GM12878 (cell line): ENCODE data around the gene PTPRN2. TPM values are rescaled to one million over a fixed set of nuclear protein-coding genes. Genes with fewer than 3 reads are reported as not detected.
A peak's percentile ranks its signal among the peaks of the same experiment; 100 is the strongest.

Experiments used
- ATAC-seq: fragments of 200-7000 bp; cut with Tn5 transposase; 3 replicates; pipeline ENCODE4 v1.9.1; 2020; ENCODE audit warnings: mild to moderate bottlenecking, moderate library complexity
- BruUV-seq: library from RNA; stranded (reverse); fragments of 400-500 nt; replicated peaks from 2 replicates; lab custom pipeline; 2021; lab: Mats Ljungman, UMichigan
- CTCF ChIA-PET: fragments of 300-600 bp; sonication (Branson Sonifier 250); formaldehyde crosslinking; extraction: SDS; loops from one replicate; lab custom pipeline; 2021; ENCODE audit warnings: inconsistent platforms; lab: Yijun Ruan, JAX
- POLR2A ChIA-PET: fragments of 350-600 bp; formaldehyde crosslinking; extraction: SDS; loops from one replicate; lab custom pipeline; 2021; ENCODE audit warnings: inconsistent platforms; lab: Charles Lee
- RAD21 ChIA-PET: fragments of 300-600 bp; sonication (Branson Sonifier 250); formaldehyde crosslinking; loops from one replicate; lab custom pipeline; 2023; ENCODE audit warnings: antibody characterized with exemption; ENCODE audit not compliant: unreplicated experiment; lab: Charles Lee
- SMC1A ChIA-PET: fragments of 300-600 bp; sonication (Branson Sonifier 250); formaldehyde crosslinking; loops from one replicate; lab custom pipeline; 2023; ENCODE audit not compliant: unreplicated experiment, uncharacterized antibody; lab: Charles Lee
- DNase-seq: peaks from one replicate; pipeline ENCODE4 v3.0.0-alpha.2; 2011; ENCODE audit warnings: low read depth, low spot score
- FAIRE-seq: peaks from 3 replicates; lab custom pipeline; 2011; peaks lifted over from hg19 to GRCh38; lab: Jason Lieb, UNC
- H2AFZ ChIP-seq: 2 replicates; pipeline ENCODE4 v1.6.0; 2011; ENCODE audit warnings: low read depth, low read length, control low read depth; ENCODE audit not compliant: control insufficient read depth
- H3K27ac ChIP-seq: 2 replicates; pipeline ENCODE4 v1.5.1; 2011; ENCODE audit warnings: control low read depth; ENCODE audit not compliant: control insufficient read depth, insufficient read depth
- H3K27me3 ChIP-seq, 2 experiments: replicated peaks in 1 of 2; 2 replicates each; pipeline versions ENCODE4 v1.6.0 to v1.6.1; 2011; ENCODE audit warnings: low read length in 1 of 2; ENCODE audit not compliant: control insufficient read depth in 2 of 2, insufficient read depth in 2 of 2
- H3K36me3 ChIP-seq, 2 experiments: 2 replicates each; pipeline ENCODE4 v1.5.1; 2011; ENCODE audit warnings: low read length in 1 of 2; ENCODE audit not compliant: control insufficient read depth in 2 of 2, insufficient read depth in 2 of 2
- H3K4me1 ChIP-seq: 2 replicates; pipeline ENCODE4 v1.6.1; 2011; ENCODE audit warnings: mild to moderate bottlenecking, low read length, moderate library complexity, mixed read lengths; ENCODE audit not compliant: control insufficient read depth, insufficient read depth
- H3K4me2 ChIP-seq: 2 replicates; pipeline ENCODE4 v1.6.0; 2011; ENCODE audit warnings: control low read depth; ENCODE audit not compliant: control insufficient read depth, insufficient read depth
- H3K4me3 ChIP-seq: fragments of 200-600 bp; sonication (generic); 2 replicates; pipeline ENCODE4 v1.5.1; 2016
- H3K79me2 ChIP-seq: 2 replicates; pipeline ENCODE4 v1.6.0; 2011; ENCODE audit warnings: low read length; ENCODE audit not compliant: control insufficient read depth, insufficient read depth
- H3K9ac ChIP-seq: 2 replicates; pipeline ENCODE4 v1.8.0; 2011; ENCODE audit warnings: low read length, control low read depth, mixed read lengths; ENCODE audit not compliant: control insufficient read depth, insufficient read depth
- H3K9me3 ChIP-seq: replicated peaks from 3 replicates; pipeline ENCODE4 v1.5.1; 2011; ENCODE audit warnings: mild to moderate bottlenecking, low read length; ENCODE audit not compliant: control insufficient read depth, insufficient read depth
- H4K20me1 ChIP-seq: 2 replicates; pipeline ENCODE4 v1.6.0; 2011; ENCODE audit not compliant: control insufficient read depth, insufficient read depth
- BCL11A ChIP-seq: IDR thresholded peaks from 2 replicates; pipeline ENCODE4 v1.6.1; 2011; ENCODE audit warnings: low read depth, low read length
- BHLHE40 ChIP-seq, 2 experiments: fragments of 450-650 bp in 1 of 2; IDR thresholded peaks; 2 replicates each; pipeline ENCODE4 v1.6.1; 2011 to 2017; ENCODE audit warnings: low read depth in 2 of 2, borderline replicate concordance in 1 of 2, improper control_type of control experiment in 1 of 2, low read length in 1 of 2, mild to moderate bottlenecking in 1 of 2
- CHD1 ChIP-seq: IDR thresholded peaks from 2 replicates; pipeline ENCODE4 v1.6.1; 2012; ENCODE audit warnings: low read depth, low read length, improper control_type of control experiment
- E2F4 ChIP-seq: IDR thresholded peaks from 2 replicates; pipeline ENCODE4 v1.6.1; 2012; ENCODE audit warnings: low read depth, low read length, improper control_type of control experiment
- EGR1 ChIP-seq, 2 experiments: IDR thresholded peaks; 1 replicate in 1 of 2; 2 replicates in 1 of 2; pipeline ENCODE4 v1.6.1; 2011 to 2012; ENCODE audit warnings: low read depth in 2 of 2, low read length in 2 of 2, borderline replicate concordance in 1 of 2, mild to moderate bottlenecking in 1 of 2, moderate library complexity in 1 of 2
- HDGF ChIP-seq: fragments of 450-650 bp; IDR thresholded peaks from 2 replicates; pipeline ENCODE4 v1.6.1; 2016; ENCODE audit warnings: antibody characterized with exemption
- IRF4 ChIP-seq: IDR thresholded peaks from 2 replicates; pipeline ENCODE4 v1.6.1; 2011; ENCODE audit warnings: low read depth, low read length
- PAX5 ChIP-seq: IDR thresholded peaks from 2 replicates; pipeline ENCODE4 v1.6.1; 2011; ENCODE audit warnings: low read depth, low read length, borderline replicate concordance
- POLR2AphosphoS5 ChIP-seq: IDR thresholded peaks from 2 replicates; pipeline ENCODE4 v1.6.1; 2011; ENCODE audit warnings: mild to moderate bottlenecking, low read length, inconsistent platforms
- RAD51 ChIP-seq: fragments of 450-650 bp; IDR thresholded peaks from 2 replicates; pipeline ENCODE4 v1.6.1; 2016; ENCODE audit warnings: moderate library complexity, mild to moderate bottlenecking, inconsistent platforms
- YBX1 ChIP-seq: fragments of 450-650 bp; IDR thresholded peaks from 2 replicates; pipeline ENCODE4 v1.6.1; 2016; ENCODE audit warnings: antibody characterized with exemption
- ZBTB33 ChIP-seq: fragments of 450-650 bp; IDR thresholded peaks from 2 replicates; pipeline ENCODE4 v1.6.1; 2017; ENCODE audit warnings: mild to moderate bottlenecking
- WGBS: methylation state at CpG from one replicate; pipeline ENCODE4 v1.1.6; 2016; ENCODE audit warnings: low lambda C conversion rate; ENCODE audit not compliant: insufficient replicate concordance, insufficient coverage; ENCODE audit errors: missing lambda C conversion rate; 5-methylcytosine and 5-hydroxymethylcytosine counted together
- in situ Hi-C: fragments of 300-500 bp; cut with MboI; formaldehyde crosslinking; loops from 9 replicates; pipeline ENCODE4 v1.14.3; 2018; ENCODE audit warnings: mixed read lengths
- intact Hi-C: fragments of 100-400 bp; cut with micrococcal nuclease; formaldehyde crosslinking; loops from one replicate; pipeline ENCODE4 v1.14.2; 2022; ENCODE audit not compliant: unreplicated experiment
- polyA plus RNA-seq, 11 experiments: library from polyadenylated mRNA; depleted of rRNA in 4 of 11; unstranded in 6 of 11; stranded (reverse) in 5 of 11; fragments of >200 nt; fragmentation: Nextera tagmentation in 4 of 11; fragmentation: Illumina TruSeq in 1 of 11; extraction: Ambion mirVana in 4 of 11; extraction: Trizol in 1 of 11; gene quantifications; 1 replicate in 1 of 11; 2 replicates in 10 of 11; pipeline versions ENCODE4 v1.2.1 to v1.2.3, GENCODE V29; 2011 to 2016; ENCODE audit warnings: inconsistent platforms in 2 of 11, missing spikeins in 2 of 11, low read depth in 1 of 11
- total RNA-seq, 4 experiments: library from RNA; depleted of rRNA in 3 of 4; stranded (reverse); fragments of >200 nt in 3 of 4; fragmentation: Illumina TruSeq in 1 of 4; extraction: Trizol in 1 of 4; gene quantifications; 2 replicates each; pipeline versions ENCODE4 v1.2.1 to v1.2.3, GENCODE V29; 2013 to 2021
- TF ChIP-seq, protein P1 (sequence below): IDR thresholded peaks from 2 replicates; pipeline ENCODE4 v1.6.1; 2011; ENCODE audit warnings: borderline replicate concordance, low read depth, mild to moderate bottlenecking, moderate library complexity, low read length; ENCODE audit not compliant: insufficient read depth, poor library complexity, severe bottlenecking

Gene PTPRN2
- total and polyA plus RNA-seq, 10 of the 15 experiments (the other 5 are each of a cell fraction or from before 2014, with no cell fraction given), result 5.4 TPM; not detected in 9

- Histone ChIP-seq H3K79me2 (no peaks in the 10 kb centered on the region), H3K9me3 (no peaks in the 10 kb centered on the region), H3K4me1 (peaks cover 15% of the 10 kb centered on the region), H2AFZ (no peak overlapping the region), H3K27ac (peak overlapping the region; percentile 57), H3K4me2 (peak overlapping the region; percentile 4; the same call in 1 of the 2 replicates), H3K9ac (no peak overlapping the region), H3K27me3 (no peaks in the 10 kb centered on the region), H3K36me3 (no peaks in the 10 kb centered on the region; a peak in 2 of 4 replicates), H4K20me1 (no peaks in the 10 kb centered on the region), H3K4me3 (no peak overlapping the region)
- in situ Hi-C loops (no loop called here), intact Hi-C loops (loop anchor here (2.0 to 10.0 kb wide), 3 partner anchors 44 to 362 kb away; no protein-coding TSS in a partner anchor)
- WGBS, result 84% methylated on average over 4 of the region's 4 CpGs
- no peak for ATAC-seq
- RAD21 ChIA-PET, result no interaction called here
- no peak for DNase-seq
- no TSS peak for BruUV-seq
- POLR2A ChIA-PET, result no interaction called here
- TF ChIP-seq BHLHE40 (IDR thresholded peaks at IDR 0.05; ENCODE audit: borderline replicate concordance in 1 of 2, low read depth in 2 of 2, low read length in 1 of 2), result no peak
- TF ChIP-seq EGR1 (IDR thresholded peaks at IDR 0.05; ENCODE audit: borderline replicate concordance in 1 of 2, low read depth in 2 of 2, low read length in 2 of 2), result peak in 1 of 2 experiments; percentile 57; a peak in 1 of 3 replicates
- no peak for FAIRE-seq
- SMC1A ChIA-PET, result interaction anchor here (1.2 kb wide), 1 partner anchor 12 kb away, joined by 4 read pairs; no protein-coding TSS in a partner anchor
- CTCF ChIA-PET, result interaction anchor here (0.9 kb wide), 1 partner anchor 92 kb away, joined by 3 read pairs; the partner anchor contains the start of gene NCAPG2
Measured at GRCh38 chr7:158612546-158612945, 24.9 kb upstream of the PTPRN2 start.

GRCh38 chr7:158611541-158611940, 23.9 kb upstream of the PTPRN2 start:
- no peaks in the 10 kb centered on the region for H4K20me1 ChIP-seq
- H2AFZ ChIP-seq, result no peak overlapping the region
- CTCF ChIA-PET, result interaction anchor here (1.3 kb wide), 1 partner anchor 36 kb away, joined by 3 read pairs; no protein-coding TSS in a partner anchor
- POLR2A ChIA-PET, result no interaction called here
- no peak overlapping the region for H3K9ac ChIP-seq
- SMC1A ChIA-PET, result no interaction called here
- FAIRE-seq, result no peak
- in situ Hi-C loops (no loop called here), intact Hi-C loops (loop anchor here (5.0 to 10.0 kb wide), 2 partner anchors 221 to 363 kb away; no protein-coding TSS in a partner anchor)
- peaks cover 15% of the 10 kb centered on the region for H3K4me1 ChIP-seq
- DNase-seq, result no peak
- 93% methylated on average over 8 of the region's 8 CpGs for WGBS
- no peak overlapping the region for H3K4me3 ChIP-seq
- ATAC-seq, result no peak
- no TSS peak for BruUV-seq
- H3K36me3 ChIP-seq, result peaks cover 0 to 2% of the 10 kb centered on the region in 2 experiments; a peak in 3 of 4 replicates
- RAD21 ChIA-PET, result no interaction called here
- H3K27me3 ChIP-seq, result no peaks in the 10 kb centered on the region
- no peak overlapping the region for H3K27ac ChIP-seq
- no peaks in the 10 kb centered on the region for H3K79me2 ChIP-seq
- no peaks in the 10 kb centered on the region for H3K9me3 ChIP-seq
- H3K4me2 ChIP-seq, result no peak overlapping the region
- TF ChIP-seq EGR1 (IDR thresholded peaks at IDR 0.05; ENCODE audit: borderline replicate concordance in 1 of 2, low read depth in 2 of 2, low read length in 2 of 2), result no peak
- TF ChIP-seq POLR2AphosphoS5, result no peak
- no peak for TF ChIP-seq ZBTB33
- TF ChIP-seq CHD1, result no peak
- TF ChIP-seq BCL11A, result no peak
- no peak for TF ChIP-seq HDGF
- TF ChIP-seq RAD51, result no peak
- no peak for TF ChIP-seq PAX5
- TF ChIP-seq, protein P1, sequence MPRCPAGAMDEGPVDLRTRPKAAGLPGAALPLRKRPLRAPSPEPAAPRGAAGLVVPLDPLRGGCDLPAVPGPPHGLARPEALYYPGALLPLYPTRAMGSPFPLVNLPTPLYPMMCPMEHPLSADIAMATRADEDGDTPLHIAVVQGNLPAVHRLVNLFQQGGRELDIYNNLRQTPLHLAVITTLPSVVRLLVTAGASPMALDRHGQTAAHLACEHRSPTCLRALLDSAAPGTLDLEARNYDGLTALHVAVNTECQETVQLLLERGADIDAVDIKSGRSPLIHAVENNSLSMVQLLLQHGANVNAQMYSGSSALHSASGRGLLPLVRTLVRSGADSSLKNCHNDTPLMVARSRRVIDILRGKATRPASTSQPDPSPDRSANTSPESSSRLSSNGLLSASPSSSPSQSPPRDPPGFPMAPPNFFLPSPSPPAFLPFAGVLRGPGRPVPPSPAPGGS, result no peak
- no peak for TF ChIP-seq YBX1
- TF ChIP-seq E2F4, result no peak
- no peak for TF ChIP-seq IRF4
